T-helper 2 cell treated with Interferon-gamma antibody and Interleukin-4, amounts not matched to agents 5 μg/mL and 100 μg/mL, for 36 hours (primary cell): ENCODE results near the gene OR7A17.

ENCODE experiments used
- DNase-seq: peaks from one replicate; pipeline ENCODE4 v3.0.0; 2021; ENCODE audit warnings: low spot score
- H3K27ac Mint-ChIP-seq: one replicate; pipeline ENCODE4 v1.8.0; 2021; ENCODE audit warnings: mild to moderate bottlenecking, mixed read lengths
- H3K27me3 Mint-ChIP-seq: one replicate; pipeline ENCODE4 v1.8.0; 2021; ENCODE audit warnings: low read depth, mixed read lengths
- H3K36me3 Mint-ChIP-seq: one replicate; pipeline ENCODE4 v1.8.0; 2021; ENCODE audit warnings: low read depth, mixed read lengths
- H3K4me1 Mint-ChIP-seq: one replicate; pipeline ENCODE4 v1.8.0; 2021; ENCODE audit warnings: low read depth, mixed read lengths
- H3K4me3 Mint-ChIP-seq: one replicate; pipeline ENCODE4 v1.8.0; 2022; ENCODE audit warnings: mild to moderate bottlenecking, moderate library complexity, mixed read lengths
- H3K9me3 Mint-ChIP-seq: one replicate; pipeline ENCODE4 v1.8.0; 2021; ENCODE audit warnings: mixed read lengths

OR7A17 gene

DNA sequence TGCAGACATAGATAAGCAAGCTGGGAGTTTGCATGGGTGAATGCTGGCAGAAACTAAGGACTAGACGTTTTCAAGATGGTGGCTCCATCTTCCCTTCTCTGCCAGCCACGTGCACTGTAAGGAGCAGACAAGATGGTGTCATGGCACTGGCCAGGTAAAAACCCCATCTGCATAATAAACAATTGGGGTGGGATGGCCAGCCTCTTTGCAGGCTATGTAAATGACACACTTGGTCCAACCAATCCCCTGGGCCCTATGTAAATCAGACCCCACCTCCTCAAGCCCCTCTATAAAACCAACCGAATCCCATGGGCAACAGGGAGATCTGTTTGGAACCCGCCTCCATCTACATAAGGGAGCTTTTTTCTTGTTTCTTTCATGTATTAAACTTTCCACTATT, 48.5 kb downstream of the OR7A17 start:
- no peaks in the 10 kb centered on the region for H3K36me3 Mint-ChIP-seq
- no peak for DNase-seq
- H3K4me1 Mint-ChIP-seq: no peaks in the 10 kb centered on the region
- H3K9me3 Mint-ChIP-seq: no peaks in the 10 kb centered on the region
- no peak overlapping the region for H3K27ac Mint-ChIP-seq
- H3K4me3 Mint-ChIP-seq: no peak overlapping the region
- H3K27me3 Mint-ChIP-seq: no peaks in the 10 kb centered on the region

DNA sequence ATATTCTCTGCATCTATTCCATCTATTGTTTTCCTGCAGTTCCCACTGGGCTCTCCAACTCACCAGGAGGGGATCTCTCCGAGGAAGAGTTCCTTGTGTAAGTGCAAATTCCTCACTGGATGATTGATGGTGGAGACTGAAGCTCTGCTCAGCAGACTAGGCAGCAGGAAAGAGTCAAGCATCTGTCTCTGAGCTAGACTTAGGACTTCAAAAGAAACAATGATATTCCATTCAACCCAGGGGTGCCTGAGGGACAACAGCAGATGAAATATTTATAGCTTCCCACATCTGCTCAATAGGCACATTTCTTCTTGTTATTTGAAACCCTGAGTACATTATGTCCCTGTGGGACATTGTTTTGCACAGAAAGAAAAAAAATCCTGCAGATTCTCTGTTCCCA, 50.9 kb downstream of the OR7A17 start, which contains the start of the genes OR7A5 and OR7C1:
OR7A5 (minus strand) TSS at position 175 of the 400 bp plus-strand sequence. CDS start 6,944 bp downstream, outside the sequence.
OR7C1 (minus strand) TSS at position 175 of the 400 bp plus-strand sequence. CDS start 35,049 bp downstream, outside the sequence.
- no peaks in the 10 kb centered on the region for H3K9me3 Mint-ChIP-seq
- H3K4me1 Mint-ChIP-seq: no peaks in the 10 kb centered on the region
- H3K36me3 Mint-ChIP-seq: no peaks in the 10 kb centered on the region
- H3K4me3 Mint-ChIP-seq: no peak within 1 kb of the TSS
- no peak within 1 kb of the TSS for H3K27ac Mint-ChIP-seq
- DNase-seq: no peak
- H3K27me3 Mint-ChIP-seq: no peaks in the 10 kb centered on the region

DNA sequence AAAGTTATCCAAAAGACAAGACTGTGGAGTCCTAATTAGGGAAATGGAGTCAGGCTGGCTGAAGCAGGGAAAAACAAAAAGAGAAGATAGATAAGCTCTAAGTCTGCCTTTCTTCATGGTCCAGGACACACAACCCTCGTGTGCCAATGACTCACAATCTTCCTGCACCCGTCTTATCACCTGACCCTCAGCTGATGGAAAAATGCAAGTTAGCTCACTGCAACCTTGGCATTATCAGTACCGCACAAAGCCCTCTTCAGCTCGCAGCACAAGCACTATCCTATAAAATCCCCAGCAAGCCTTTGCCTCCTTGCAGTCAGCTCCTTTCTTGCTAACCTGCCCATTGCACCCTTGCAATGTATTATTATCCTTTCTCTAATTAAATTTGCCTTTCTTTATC, 55.2 kb downstream of the OR7A17 start:
- H3K36me3 Mint-ChIP-seq: no peaks in the 10 kb centered on the region
- H3K4me3 Mint-ChIP-seq: no peak overlapping the region
- no peak for DNase-seq
- H3K27ac Mint-ChIP-seq: no peak overlapping the region
- H3K9me3 Mint-ChIP-seq: no peaks in the 10 kb centered on the region
- no peaks in the 10 kb centered on the region for H3K4me1 Mint-ChIP-seq
- no peaks in the 10 kb centered on the region for H3K27me3 Mint-ChIP-seq
